Lower lobe of right lung (tissue), 2 donors: ENCODE results near the gene ANKRD11. TPM values are rescaled to one million over a fixed set of nuclear protein-coding genes. Genes with fewer than 3 reads are reported as not detected.
"Not testable (repeated sequence)": the region's sequence is repeated elsewhere in the genome, so short reads cannot be mapped to it uniquely, and the experiment has no call there.

ENCODE experiments used
- ATAC-seq, 2 donors: fragments of 200-7000 bp; cut with Tn5 transposase; one replicate each; pipeline ENCODE4 v1.9.1; 2020 to 2022; ENCODE audit warnings: mild to moderate bottlenecking in 2 of 2, moderate library complexity in 2 of 2
- DNase-seq: peaks from one replicate; pipeline ENCODE4 v3.0.0-alpha.2; 2020
- H3K27ac ChIP-seq: fragments of 200-600 bp; one replicate; pipeline ENCODE4 v1.8.0; 2022
- H3K27me3 ChIP-seq: fragments of 200-600 bp; one replicate; pipeline ENCODE4 v1.8.0; 2022; ENCODE audit warnings: low read depth
- H3K36me3 ChIP-seq: fragments of 200-600 bp; one replicate; pipeline ENCODE4 v1.8.0; 2022; ENCODE audit warnings: mild to moderate bottlenecking
- H3K4me1 ChIP-seq: fragments of 200-600 bp; one replicate; pipeline ENCODE4 v1.8.0; 2022
- H3K4me3 ChIP-seq: fragments of 200-600 bp; one replicate; pipeline ENCODE4 v1.8.0; 2022; ENCODE audit warnings: mild to moderate bottlenecking
- H3K9me3 ChIP-seq: fragments of 200-600 bp; one replicate; pipeline ENCODE4 v1.8.0; 2022
- CTCF ChIP-seq: fragments of 200-600 bp; IDR thresholded peaks from one replicate; pipeline ENCODE4 v1.8.0; 2022; ENCODE audit warnings: antibody characterized with exemption, mild to moderate bottlenecking
- intact Hi-C: fragments of 100-400 bp; cut with DNase I; formaldehyde crosslinking; loops from one replicate; pipeline ENCODE4 v1.11.0; 2022
- total RNA-seq: library from RNA; stranded (reverse); fragmentation: NEBNext Ultra II Directional; extraction: Animal tissue kit (Norgen Biotek cat#: 25700); gene quantifications from one replicate; pipeline ENCODE4 v1.2.1, GENCODE V29; 2021
- donor health status: DM: no; HTN: yes; CAD: no; lungs with severe emphysema.

Gene ANKRD11
- total RNA-seq, 1 donor from 2014 or later, result 127 TPM

- intact Hi-C loops, result no loop called here
- Histone ChIP-seq H3K27me3 (no peaks in the 10 kb centered on the region), H3K9me3 (no peaks in the 10 kb centered on the region), H3K27ac (peak overlapping the region; percentile 56), H3K36me3 (peaks cover 19% of the 10 kb centered on the region), H3K4me3 (peak overlapping the region; percentile 21), H3K4me1 (peaks cover 15% of the 10 kb centered on the region)
- peak; percentile 29 to 34 for ATAC-seq
- TF ChIP-seq CTCF, result no peak
- no peak for DNase-seq
Observed at GRCh38 chr16:89261691-89262563, 228.4 kb downstream of the ANKRD11 start.

GRCh38 chr16:89259901-89260300, 230.5 kb downstream of the ANKRD11 start:
- peaks cover 22% of the 10 kb centered on the region for H3K4me1 ChIP-seq
- DNase-seq, H3K27me3 ChIP-seq, H3K4me3 ChIP-seq, intact Hi-C loops, ATAC-seq, H3K9me3 ChIP-seq, H3K27ac ChIP-seq, H3K36me3 ChIP-seq: not testable (repeated sequence)

- H3K36me3 ChIP-seq, result no peaks in the 10 kb centered on the region
- no peak for TF ChIP-seq CTCF
- H3K27ac ChIP-seq, result no peak overlapping the region
- H3K4me3 ChIP-seq, result peak overlapping the region; percentile 55
- peaks cover 5% of the 10 kb centered on the region for H3K27me3 ChIP-seq
- peaks cover 22% of the 10 kb centered on the region for H3K4me1 ChIP-seq
- DNase-seq (no peak), ATAC-seq (no peak)
- no peaks in the 10 kb centered on the region for H3K9me3 ChIP-seq
- intact Hi-C loops, result no loop called here
Observed at GRCh38 chr16:89257757-89258465, 232.4 kb downstream of the ANKRD11 start.

- peak; percentile 56 to 64 for ATAC-seq
- intact Hi-C loops, result no loop called here
- no peak for DNase-seq
- H3K27ac ChIP-seq, result peak overlapping the region; percentile 24
- H3K27me3 ChIP-seq, result peaks cover 5% of the 10 kb centered on the region
- peaks cover 22% of the 10 kb centered on the region for H3K4me1 ChIP-seq
- H3K9me3 ChIP-seq, result no peaks in the 10 kb centered on the region
- no peak for TF ChIP-seq CTCF
- H3K36me3 ChIP-seq, result no peaks in the 10 kb centered on the region
- H3K4me3 ChIP-seq, result peak overlapping the region; percentile 55
Observed at GRCh38 chr16:89257281-89257731, 233.1 kb downstream of the ANKRD11 start.

- DNase-seq, result peak; percentile 70
- Histone ChIP-seq H3K4me1 (peaks cover 22% of the 10 kb centered on the region), H3K9me3 (no peaks in the 10 kb centered on the region), H3K27ac (peak overlapping the region; percentile 24), H3K27me3 (peaks cover 5% of the 10 kb centered on the region), H3K4me3 (peak overlapping the region; percentile 55), H3K36me3 (no peaks in the 10 kb centered on the region)
- peak; percentile 89 to 94 for ATAC-seq
- intact Hi-C loops, result no loop called here
- no peak for TF ChIP-seq CTCF
Observed at GRCh38 chr16:89256651-89257254, 233.6 kb downstream of the ANKRD11 start.
